ENCODE measurements around the gene ATRX.
"Not testable (repeated sequence)": the region's sequence is repeated elsewhere in the genome, so short reads cannot be mapped to it uniquely, and the experiment has no call there.

ATRX gene, protein sequence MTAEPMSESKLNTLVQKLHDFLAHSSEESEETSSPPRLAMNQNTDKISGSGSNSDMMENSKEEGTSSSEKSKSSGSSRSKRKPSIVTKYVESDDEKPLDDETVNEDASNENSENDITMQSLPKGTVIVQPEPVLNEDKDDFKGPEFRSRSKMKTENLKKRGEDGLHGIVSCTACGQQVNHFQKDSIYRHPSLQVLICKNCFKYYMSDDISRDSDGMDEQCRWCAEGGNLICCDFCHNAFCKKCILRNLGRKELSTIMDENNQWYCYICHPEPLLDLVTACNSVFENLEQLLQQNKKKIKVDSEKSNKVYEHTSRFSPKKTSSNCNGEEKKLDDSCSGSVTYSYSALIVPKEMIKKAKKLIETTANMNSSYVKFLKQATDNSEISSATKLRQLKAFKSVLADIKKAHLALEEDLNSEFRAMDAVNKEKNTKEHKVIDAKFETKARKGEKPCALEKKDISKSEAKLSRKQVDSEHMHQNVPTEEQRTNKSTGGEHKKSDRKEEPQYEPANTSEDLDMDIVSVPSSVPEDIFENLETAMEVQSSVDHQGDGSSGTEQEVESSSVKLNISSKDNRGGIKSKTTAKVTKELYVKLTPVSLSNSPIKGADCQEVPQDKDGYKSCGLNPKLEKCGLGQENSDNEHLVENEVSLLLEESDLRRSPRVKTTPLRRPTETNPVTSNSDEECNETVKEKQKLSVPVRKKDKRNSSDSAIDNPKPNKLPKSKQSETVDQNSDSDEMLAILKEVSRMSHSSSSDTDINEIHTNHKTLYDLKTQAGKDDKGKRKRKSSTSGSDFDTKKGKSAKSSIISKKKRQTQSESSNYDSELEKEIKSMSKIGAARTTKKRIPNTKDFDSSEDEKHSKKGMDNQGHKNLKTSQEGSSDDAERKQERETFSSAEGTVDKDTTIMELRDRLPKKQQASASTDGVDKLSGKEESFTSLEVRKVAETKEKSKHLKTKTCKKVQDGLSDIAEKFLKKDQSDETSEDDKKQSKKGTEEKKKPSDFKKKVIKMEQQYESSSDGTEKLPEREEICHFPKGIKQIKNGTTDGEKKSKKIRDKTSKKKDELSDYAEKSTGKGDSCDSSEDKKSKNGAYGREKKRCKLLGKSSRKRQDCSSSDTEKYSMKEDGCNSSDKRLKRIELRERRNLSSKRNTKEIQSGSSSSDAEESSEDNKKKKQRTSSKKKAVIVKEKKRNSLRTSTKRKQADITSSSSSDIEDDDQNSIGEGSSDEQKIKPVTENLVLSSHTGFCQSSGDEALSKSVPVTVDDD (N-terminal part only)

GRCh38 chrX:77785486-77786364 lies at the start of gene ATRX:
Gene ATRX (minus strand): TSS chrX:77786216. CDS start chrX:77786001, 215 bp downstream.
- FAIRE-seq (peak; percentile 93), DNase-seq (ENCODE audit: insufficient read length, low spot score) (peak; percentile 58)

DNA sequence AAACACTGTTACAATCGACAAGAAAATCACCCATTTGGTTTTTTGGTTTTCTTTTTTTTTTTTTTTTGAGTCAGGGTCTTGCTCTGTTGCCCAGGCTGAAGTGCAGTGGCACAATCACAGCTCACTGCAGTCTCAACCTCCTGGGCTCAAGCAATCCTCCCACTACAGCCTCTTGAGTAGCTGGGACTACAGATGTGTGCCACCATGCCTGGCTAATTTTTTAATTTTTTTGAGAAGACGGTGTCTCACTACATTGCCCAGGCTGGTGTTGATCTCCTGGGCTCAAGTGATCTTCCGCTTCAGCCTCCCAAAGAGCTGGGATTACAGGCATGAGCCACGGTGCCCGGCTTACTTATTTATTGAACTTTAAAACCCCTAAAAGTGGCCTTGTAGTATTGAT lies 45.5 kb upstream of the ATRX start:
- not testable (repeated sequence) for DNase-seq (ENCODE audit: insufficient read length, low spot score); FAIRE-seq

DNA sequence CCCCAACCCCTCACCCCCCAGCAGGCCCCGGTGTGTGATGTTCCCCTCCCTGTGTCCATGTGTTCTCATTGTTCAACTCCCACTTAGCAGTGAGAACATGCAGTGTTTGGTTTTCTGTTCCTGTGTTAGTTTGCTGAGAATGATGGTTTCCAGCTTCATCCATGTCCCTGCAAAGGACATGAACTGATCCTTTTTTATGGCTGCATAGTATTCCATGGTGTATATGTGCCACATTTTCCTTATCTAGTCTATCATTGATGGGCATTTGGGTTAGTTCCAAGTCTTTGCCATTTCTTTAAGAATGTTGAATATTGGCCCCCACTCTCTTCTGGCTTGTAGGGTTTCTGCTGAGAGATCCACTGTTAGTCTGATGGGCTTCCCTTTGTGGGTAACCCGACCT lies 36.0 kb upstream of the ATRX start:
- DNase-seq (ENCODE audit: insufficient read length, low spot score); FAIRE-seq: not testable (repeated sequence)

GRCh38 chrX:77820091-77820727 lies 34.2 kb upstream of the ATRX start:
- FAIRE-seq (no peak), DNase-seq (ENCODE audit: insufficient read length, low spot score) (no peak)

- no peak for DNase-seq (ENCODE audit: insufficient read length, low spot score)
- FAIRE-seq = no peak
Measured at GRCh38 chrX:77814210-77814609, 28.2 kb upstream of the ATRX start.

DNA sequence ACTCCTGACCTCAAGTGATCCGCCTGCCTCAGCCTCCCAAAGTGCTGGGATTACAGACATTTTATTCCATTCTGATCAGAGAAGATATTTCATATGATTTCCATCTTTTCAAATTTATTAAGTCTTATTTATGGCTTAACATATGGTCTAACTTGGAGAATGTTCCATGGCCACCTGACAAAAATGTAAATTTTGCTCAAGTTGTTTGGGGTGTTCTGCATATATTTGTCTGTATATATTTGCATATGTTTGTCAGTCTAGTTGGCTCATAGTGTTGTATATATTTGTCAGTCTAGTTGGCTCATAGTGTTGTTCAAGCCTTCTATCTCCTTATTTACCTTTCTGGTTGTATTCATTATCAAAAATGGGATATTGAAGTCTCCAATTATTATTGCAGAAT lies 16.2 kb upstream of the ATRX start:
- FAIRE-seq (no peak), DNase-seq (ENCODE audit: insufficient read length, low spot score) (no peak)

DNA sequence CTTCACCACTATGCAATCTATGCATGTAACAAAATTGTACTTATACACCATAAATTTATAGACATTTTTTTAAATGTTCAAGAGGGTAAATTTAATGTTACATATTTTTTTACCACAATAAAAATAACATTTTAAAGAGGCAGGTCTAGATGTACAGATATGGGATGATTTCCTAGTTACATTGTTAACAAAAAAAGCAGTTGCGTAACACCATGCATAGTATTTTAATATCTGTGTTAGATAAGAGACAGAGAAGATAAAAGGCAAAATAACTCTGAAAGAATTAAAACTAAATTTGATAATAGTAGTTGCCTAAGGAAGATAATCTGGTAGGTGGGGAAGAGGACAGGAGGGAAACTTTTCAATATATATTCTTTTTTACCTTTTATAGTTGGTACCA lies 9.1 kb upstream of the ATRX start:
- FAIRE-seq = no peak
- no peak for DNase-seq (ENCODE audit: insufficient read length, low spot score)

DNA sequence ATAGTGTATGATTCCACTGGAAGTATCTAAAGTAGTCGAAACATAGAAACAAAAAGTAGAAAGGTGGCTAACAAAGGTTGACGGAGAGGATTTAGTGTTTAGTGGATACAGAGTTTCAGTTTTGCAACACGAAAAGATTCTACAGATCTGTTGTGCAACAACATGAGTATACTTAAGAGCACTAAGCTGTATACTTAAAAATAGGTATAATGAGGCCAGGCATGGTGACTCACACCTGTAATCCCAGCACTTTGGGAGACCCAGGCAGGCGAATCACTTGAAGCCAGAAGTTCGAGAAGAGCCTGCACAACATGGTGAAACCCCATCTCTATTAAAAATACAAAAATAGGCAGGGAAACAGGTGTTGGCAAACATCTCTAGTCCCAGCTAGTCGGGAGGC lies 7.9 kb upstream of the ATRX start:
- FAIRE-seq = no peak
- no peak for DNase-seq (ENCODE audit: insufficient read length, low spot score)

DNA sequence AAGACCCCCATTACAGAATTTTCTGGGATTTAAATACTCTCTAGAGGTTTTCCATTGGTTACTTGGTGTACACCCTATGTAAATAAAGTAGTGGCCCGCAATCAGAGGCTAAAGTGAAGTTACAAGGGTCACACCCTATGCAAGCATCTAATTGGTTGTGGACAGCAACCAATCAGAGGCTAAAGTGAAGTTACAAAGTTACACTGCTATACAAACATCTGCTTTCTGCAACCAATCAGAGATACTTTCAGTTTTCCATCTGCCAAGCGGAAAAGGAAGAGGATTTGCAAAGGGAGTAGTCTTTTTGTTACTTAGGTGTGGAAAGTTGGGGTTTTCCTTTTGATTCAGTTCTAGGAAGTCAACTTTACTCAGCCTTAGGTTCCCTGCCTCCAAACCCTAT lies 2.0 kb upstream of the ATRX start:
- DNase-seq (ENCODE audit: insufficient read length, low spot score) (no peak), FAIRE-seq (peak; percentile 76)

DNA sequence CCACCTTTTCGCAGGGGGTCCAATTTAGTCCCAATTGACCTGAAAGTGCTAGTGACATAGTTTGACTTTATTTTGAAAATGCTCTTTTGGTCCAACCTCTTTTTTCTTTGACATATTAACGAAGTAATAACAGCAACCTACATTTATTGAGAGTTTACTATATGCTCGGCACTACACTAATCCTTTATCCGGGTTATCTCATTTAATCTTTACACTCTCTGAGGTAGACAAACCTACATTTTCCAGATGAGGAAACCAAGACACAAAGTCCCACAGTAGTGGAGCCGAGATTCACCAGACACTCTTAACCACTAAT lies 307 bp upstream of the ATRX start:
- no peak for DNase-seq (ENCODE audit: insufficient read length, low spot score)
- no peak for FAIRE-seq

- peak; percentile 26 for FAIRE-seq
- no peak for DNase-seq (ENCODE audit: insufficient read length, low spot score)
Measured at GRCh38 chrX:77779695-77780094, 6.3 kb downstream of the ATRX start.

DNA sequence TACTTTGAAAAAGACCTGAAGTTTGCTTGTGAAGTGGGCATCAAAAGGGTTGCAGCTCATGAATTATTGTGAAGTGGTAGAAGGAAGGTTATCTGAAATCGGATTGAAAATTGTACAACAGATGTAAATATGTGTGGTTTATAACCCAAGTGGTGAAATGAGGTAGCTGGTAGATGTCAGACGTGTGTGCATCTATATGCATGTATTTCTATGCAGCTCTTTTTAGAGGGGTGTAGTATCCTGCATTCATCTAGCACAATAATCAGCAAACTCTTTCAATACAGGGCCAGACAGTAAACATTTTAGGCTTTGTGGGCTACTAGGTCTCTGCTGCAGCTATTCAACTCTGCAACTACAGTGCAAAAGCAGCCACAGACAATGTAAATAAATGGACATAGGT lies 9.4 kb downstream of the ATRX start:
- DNase-seq (ENCODE audit: insufficient read length, low spot score) (no peak), FAIRE-seq (no peak)

GRCh38 chrX:77771601-77772000 lies 14.4 kb downstream of the ATRX start:
- FAIRE-seq (no peak), DNase-seq (ENCODE audit: insufficient read length, low spot score) (no peak)

GRCh38 chrX:77768787-77769186 lies 17.2 kb downstream of the ATRX start:
- FAIRE-seq (no peak), DNase-seq (ENCODE audit: insufficient read length, low spot score) (no peak)

GRCh38 chrX:77766212-77766611 lies 19.8 kb downstream of the ATRX start:
- not testable (repeated sequence) for DNase-seq (ENCODE audit: insufficient read length, low spot score); FAIRE-seq

DNA sequence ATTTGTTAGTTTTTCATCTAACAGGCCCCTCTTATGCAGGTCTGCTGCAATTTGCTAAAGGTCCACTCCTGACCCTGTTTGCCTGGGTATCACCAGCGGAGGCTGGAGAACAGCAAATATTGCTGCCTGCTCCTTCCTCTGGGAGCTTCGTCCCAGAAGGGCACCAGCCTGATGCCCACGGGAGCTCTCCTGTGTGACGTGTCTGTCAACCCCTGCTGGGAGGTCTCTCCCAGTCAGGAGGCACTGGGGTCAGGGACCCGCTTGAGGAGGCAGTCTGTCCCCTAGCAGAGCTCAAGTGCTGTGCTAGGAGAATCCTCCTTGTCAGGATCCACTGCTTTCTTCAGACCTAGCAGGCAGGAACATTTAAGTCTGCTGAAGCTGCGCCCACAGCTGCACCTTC lies 30.5 kb downstream of the ATRX start:
- FAIRE-seq (no peak), DNase-seq (ENCODE audit: insufficient read length, low spot score) (no peak)

DNA sequence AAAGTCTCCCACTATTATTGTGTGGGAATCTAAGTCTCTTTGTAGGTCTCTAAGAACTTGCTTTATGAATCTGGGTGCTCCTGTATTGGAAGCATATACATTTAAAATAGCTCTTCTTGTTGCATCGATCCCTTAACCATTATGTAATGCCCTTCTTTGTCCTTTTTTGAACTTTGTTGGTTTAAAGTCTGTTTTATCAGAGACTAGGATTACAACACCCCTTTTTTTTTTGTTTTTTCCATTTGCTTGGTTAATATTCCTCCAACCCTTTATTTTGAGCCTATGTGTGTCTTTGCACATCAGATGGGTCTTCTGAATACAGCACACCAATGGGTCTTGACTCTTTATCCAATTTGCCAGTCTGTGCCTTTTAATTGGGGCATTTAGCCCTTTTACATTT lies 32.1 kb downstream of the ATRX start:
- not testable (repeated sequence) for FAIRE-seq; DNase-seq (ENCODE audit: insufficient read length, low spot score)

GRCh38 chrX:77749695-77750094 lies 36.3 kb downstream of the ATRX start:
- DNase-seq (ENCODE audit: insufficient read length, low spot score) (no peak), FAIRE-seq (no peak)

- FAIRE-seq = no peak
- DNase-seq (ENCODE audit: insufficient read length, low spot score) = no peak
Measured at GRCh38 chrX:77743720-77744119, 42.3 kb downstream of the ATRX start.
